SW 1271 (cell line): Measurements from ENCODE around the gene MBP.

Experiments used
- DNase-seq, 2 experiments: peaks; one replicate each; lab custom pipeline; 2025; lab: John Stamatoyannopoulos, UW

Gene MBP

DNA sequence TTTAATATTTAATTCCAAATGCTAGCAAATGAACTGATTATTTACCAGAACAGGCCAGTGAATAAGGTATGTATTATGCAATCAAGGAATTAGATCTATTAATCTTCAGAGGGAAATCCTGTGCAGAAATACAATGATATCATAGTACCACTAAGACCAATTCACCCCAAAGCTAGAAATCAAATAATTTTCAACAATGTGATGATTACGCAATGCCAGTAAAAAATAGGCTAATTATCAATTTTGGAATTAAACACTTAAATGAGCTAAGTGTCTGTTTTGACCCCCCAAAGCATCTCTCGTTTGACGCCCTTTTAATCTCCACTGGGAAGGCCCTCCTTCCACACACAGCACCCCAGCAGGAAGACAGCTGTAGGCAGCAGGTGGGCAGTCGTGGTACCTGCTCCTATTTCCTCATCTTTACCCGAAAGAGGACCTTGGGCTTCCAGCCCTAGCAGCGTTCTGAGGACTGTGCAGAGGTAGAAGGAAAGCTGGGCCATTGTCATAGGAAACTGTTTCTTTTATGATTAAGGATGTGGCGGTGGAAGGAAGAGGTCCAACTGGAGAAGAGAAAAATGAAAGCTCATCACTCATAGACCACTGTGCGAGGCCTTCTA lies 84.7 kb downstream of the MBP start:
- no peak for DNase-seq

- no peak for DNase-seq
These were observed 85.6 kb downstream of the MBP start for GRCh38 chr18:77046994-77047393.

- DNase-seq = no peak
These were observed 86.2 kb downstream of the MBP start for GRCh38 chr18:77046409-77046808.

DNA sequence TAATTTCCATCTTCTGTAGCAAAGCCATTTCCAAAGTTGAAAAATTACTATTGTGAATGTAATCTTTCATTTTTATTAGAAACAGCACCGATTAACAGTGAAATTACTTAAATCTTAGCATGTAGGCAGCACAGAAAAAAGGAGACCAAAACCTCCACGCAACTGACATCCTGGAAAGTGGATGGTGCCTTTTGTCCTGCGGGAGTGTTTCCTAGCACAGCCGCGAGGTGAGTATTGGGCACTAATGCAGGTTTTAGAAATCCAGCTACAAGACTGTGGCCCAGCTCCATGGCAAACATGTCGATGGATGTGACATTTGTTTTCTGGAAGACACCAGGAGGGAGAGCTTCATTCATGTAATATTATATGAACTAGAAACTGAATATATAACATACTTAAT lies 86.9 kb downstream of the MBP start:
- DNase-seq = no peak

GRCh38 chr18:77044866-77045664 lies 87.5 kb downstream of the MBP start:
- no peak for DNase-seq

GRCh38 chr18:77043541-77044280 lies 88.9 kb downstream of the MBP start:
- no peak for DNase-seq

- DNase-seq = no peak
These were observed 90.0 kb downstream of the MBP start for GRCh38 chr18:77042583-77042982.

DNA sequence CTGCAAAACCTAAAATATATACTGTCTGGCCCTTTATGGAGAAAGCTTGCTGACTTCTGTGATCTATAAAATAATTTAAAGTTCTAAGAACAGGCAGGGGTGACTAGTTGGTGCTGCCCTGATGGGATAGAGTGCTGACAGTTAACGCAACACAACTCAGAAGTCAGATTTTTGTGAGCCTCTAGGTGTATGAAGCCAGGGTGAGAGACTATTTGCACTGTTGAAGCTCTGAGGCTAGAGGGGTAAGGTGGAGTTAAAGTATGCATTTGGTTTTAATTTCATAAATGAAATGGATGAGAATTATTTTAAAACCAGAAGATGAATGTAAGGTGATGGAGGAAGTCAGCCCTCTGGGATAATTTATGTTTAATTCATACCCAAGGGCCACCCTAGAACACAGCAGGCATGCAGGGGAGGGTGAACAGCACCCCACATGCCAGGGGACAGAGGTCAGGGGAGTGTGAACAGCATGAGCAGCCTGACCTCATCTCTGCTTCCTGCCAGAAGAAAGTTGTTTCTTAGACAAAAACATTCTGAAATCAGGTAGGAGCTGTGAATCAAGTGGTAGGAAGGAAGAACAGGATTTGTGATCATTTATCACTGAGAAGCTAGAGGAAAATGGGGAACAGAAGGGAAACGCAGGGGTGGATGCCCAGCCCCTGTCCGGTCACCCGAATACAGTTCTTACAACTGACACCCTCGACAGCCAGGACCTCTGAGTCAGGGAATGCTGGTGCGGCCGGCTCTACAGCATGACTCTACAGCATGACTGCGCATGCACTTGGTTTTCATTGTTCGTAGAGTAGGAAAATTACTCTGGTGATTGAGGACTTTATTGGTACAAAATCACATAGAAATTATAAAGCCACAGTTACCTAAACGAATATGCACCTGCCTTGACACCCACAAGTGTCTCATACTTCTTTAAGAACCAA lies 93.1 kb downstream of the MBP start:
- DNase-seq = no peak

DNA sequence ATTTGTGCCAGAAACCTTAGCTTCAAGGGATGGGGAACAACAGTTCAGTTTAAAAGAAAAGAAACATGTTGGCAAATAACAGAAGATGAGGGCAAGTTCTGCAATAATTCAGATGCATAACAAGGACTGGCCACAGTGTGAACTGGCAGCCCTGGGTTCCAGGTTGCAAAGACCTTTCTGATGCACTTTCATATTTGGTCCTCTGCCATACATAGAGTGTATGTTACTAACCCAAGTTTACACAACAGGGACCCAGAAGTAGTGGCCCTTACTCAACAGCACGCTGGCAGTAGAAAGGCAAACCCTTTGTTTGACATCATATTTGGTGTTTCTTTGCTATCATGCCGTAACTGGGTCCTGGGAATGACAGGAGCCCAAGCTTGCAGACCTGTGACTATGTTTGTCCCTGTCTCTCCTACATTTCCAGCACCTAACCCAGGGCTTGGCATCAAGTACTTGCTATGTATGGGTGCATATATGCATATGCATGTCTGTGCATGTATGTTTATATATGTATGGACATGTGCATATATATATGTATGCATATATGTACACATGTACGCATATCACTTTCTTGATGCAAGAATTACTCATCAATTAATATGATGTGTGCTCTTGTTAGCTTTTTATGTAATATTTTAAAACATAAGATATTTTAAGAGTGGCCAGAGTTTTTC lies 94.3 kb downstream of the MBP start:
- DNase-seq = no peak

DNA sequence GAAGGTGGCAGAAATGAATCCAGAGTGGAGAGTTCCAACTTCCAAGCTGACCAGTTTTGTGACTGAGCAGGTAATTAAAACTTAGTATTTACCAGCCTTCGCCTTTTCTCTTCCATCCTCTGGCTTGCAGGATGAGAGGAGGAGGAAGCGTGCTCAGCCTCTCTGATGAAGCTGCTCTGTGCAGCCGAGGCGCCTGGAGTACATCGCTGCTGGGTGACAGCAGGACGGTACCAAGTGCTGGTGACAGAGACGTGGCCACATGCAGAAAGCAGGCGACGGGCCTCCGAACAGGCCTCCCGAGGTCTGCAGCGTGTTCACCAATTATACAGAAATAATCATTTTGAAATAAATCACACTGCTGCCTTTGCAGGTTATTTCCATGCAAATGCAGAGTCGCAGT lies 95.0 kb downstream of the MBP start:
- no peak for DNase-seq

- no peak for DNase-seq
These were observed 97.0 kb downstream of the MBP start for GRCh38 chr18:77035380-77036187.

DNA sequence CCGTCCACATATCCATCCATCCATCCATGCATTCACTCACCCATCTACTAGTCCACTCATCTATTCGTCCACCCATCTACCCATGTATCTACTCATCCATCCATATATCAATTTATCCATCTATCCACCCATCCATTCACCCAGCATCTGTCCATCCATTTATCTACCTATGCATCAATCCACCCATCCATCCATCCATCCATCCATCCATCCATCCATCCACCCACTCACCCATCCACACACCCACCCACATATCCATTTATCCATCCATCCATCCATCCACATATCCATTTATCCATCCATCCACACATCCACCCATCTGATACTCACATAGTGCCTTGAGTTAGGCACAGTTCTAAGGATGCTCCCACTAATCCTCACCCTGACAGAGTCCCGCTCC lies 99.0 kb downstream of the MBP start:
- no peak for DNase-seq

DNA sequence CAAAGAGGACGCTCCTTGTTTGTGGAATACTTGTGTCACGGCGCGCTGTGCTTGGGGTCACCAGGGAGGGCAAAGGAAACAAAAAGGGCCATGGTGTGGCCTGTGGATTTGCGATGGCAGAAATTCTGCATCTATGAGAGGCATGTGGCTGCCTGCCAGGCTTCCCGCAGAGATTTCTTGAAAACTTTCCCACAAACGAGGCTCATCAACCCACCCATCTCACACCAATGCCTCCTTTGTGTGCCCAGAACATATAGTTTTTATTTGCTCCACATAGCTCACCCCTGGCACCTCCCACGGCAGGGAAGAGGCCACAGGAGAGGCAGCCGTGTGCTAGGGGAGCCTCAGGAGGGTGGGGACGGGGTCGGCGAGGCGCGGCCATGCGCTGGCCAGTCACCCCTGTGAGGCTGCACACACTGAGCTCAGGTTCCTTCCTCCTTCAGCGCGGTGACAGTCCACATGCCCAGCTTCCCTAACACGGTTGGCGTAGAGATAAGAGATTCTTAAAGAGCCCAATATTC lies 100.3 kb downstream of the MBP start:
- DNase-seq = no peak

GRCh38 chr18:77031662-77032061 lies 100.9 kb downstream of the MBP start:
- DNase-seq = no peak

- DNase-seq = no peak
These were observed 102.4 kb downstream of the MBP start for GRCh38 chr18:77030201-77030600.

DNA sequence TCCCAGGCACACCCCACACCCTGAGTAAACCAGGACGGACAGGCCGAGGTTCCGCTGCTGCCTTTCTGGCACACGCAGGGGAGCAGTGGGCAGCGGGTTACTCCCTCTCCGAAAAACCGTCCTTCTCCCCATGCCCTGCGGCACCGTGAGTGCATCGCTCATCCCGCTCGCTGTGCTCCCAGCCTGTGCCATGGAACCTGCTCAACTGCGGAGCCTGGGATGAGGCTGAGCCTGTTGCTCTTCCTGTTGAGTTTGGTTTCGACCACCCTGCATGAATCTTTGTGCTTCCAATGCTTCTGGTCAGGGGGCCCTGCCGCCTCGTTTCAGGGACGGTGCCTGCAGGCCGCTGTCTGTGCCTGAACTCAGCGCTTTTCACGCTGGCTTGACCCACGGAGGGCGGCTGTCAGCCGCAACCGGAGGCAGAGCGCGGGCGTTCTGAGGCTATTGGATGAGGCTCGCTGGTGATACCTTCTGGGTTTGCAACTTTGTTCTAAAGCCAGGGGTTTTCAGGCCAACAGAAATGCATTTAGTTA lies 106.7 kb downstream of the MBP start:
- DNase-seq = no peak

GRCh38 chr18:77025123-77025522 lies 107.5 kb downstream of the MBP start:
- DNase-seq = no peak

DNA sequence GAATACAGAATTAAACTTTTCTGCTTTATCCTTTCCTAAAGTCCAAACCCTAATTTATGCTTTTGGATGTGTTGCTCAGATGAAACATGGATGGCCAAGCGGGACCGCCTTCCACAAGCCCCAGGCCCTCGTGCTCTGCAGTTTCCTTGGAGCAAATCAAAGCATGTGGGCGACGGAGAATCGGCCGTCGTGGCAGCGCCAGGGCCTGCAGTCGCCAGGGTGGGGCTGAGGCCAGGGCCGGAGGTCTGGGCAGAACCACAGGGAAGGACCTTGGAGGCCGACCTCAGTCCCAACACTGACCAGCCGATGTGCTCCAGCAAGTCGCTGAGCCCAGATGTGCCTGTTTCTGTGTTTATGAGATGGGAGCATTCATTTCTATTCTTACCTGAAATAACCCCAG lies 108.1 kb downstream of the MBP start:
- no peak for DNase-seq

DNA sequence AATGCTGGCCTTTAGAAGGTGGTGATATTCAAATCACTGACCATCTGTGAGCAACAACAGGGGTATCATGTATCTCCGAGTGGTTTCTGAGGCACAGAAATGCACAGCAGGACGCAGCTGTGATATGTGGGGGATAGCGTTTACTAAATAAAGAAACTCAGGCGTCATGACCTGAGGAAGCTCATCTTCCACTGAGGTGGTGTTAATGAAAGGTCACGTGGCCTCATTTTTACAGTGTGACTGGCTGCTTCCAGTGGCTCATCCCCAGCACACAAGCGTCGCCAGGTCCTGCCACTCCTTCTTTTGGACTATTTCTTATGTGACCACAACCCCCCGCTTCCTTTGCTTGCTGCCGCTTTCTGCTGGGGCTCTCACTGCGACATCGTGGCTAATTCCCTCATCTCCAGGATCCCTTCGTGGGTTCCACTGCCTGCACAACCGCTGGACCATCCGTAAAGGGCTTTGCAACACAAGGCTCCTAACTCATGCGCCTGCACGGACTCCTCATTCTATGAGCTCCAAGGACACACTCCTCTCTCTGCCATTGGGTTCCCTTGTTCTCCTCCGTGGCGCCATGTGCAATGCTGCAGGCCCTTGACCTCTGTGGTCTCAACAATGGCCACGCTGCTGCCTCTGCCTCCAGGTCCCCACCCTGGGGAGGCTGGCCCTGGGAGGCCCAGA lies 109.3 kb downstream of the MBP start:
- no peak for DNase-seq
